ENCODE results near the gene PMVK. TPM values are rescaled to one million over a fixed set of nuclear protein-coding genes. Genes with fewer than 3 reads are reported as not detected.
A peak's percentile ranks its signal among the peaks of the same experiment; 100 is the strongest.

The PMVK gene
- total RNA-seq, 3 donors from 2014 or later (not counting 1 experiment from before 2014, with no cell fraction given) = 9.0 to 12.1 (median 11.0) TPM

DNA sequence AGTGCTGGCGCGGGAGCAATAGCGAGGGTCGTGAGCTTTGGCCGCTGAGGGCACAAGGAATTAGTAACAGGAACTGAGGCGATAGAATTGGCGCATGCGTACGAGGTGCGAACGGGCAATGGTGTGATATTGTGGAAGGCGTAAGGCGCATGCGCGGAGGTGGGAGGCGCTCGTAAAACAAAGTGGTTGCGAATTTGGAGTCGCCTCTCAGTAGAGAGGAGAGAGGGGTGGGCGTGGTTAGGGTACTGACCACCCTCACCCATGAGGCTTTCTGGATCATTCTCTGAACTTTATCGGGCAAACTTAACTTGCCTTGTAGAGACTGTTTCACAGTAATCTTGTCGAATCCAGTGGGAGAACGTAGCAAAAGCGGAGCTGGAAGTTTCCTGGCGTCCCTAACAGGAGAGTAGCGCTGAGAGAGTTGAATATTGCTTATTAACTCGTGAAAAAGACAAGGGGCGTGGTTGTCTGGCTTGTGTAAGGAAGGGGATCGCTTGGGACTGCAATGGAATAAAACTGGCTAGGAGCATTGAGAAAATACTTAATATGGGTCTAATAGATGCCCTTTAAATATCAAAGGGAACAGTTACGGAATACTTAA lies 38.4 kb upstream of the PMVK start:
- H3K36me3 Mint-ChIP-seq = no peaks in the 10 kb centered on the region
- H3K27me3 Mint-ChIP-seq (ENCODE audit: low read depth in 2 of 2) = no peaks in the 10 kb centered on the region
- DNase-seq = peak; percentile 92 to 99
- TF ChIP-seq, protein P1, sequence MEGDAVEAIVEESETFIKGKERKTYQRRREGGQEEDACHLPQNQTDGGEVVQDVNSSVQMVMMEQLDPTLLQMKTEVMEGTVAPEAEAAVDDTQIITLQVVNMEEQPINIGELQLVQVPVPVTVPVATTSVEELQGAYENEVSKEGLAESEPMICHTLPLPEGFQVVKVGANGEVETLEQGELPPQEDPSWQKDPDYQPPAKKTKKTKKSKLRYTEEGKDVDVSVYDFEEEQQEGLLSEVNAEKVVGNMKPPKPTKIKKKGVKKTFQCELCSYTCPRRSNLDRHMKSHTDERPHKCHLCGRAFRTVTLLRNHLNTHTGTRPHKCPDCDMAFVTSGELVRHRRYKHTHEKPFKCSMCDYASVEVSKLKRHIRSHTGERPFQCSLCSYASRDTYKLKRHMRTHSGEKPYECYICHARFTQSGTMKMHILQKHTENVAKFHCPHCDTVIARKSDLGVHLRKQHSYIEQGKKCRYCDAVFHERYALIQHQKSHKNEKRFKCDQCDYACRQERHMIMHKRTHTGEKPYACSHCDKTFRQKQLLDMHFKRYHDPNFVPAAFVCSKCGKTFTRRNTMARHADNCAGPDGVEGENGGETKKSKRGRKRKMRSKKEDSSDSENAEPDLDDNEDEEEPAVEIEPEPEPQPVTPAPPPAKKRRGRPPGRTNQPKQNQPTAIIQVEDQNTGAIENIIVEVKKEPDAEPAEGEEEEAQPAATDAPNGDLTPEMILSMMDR (IDR thresholded peaks at IDR 0.05) = no peak
- no peak overlapping the region for H3K27ac Mint-ChIP-seq
- H3K4me1 Mint-ChIP-seq = peaks cover 15 to 20% of the 10 kb centered on the region in 2 donors
- H3K9me3 Mint-ChIP-seq = no peaks in the 10 kb centered on the region
- Histone ChIP-seq H3K36me3 (ENCODE audit: control insufficient read depth, insufficient read depth, low read length) (no peaks in the 10 kb centered on the region), H3K4me3 (ENCODE audit: low read length) (peak overlapping the region; percentile 91), H3K27ac (ENCODE audit: low read length) (peak overlapping the region; percentile 99), H3K27me3 (ENCODE audit: control insufficient read depth, insufficient read depth, low read length) (no peaks in the 10 kb centered on the region), H3K4me1 (ENCODE audit: control insufficient read depth, insufficient read depth, low read length) (peaks cover 43% of the 10 kb centered on the region), H3K9me3 (ENCODE audit: control insufficient read depth, insufficient read depth, low read length) (no peaks in the 10 kb centered on the region)
- ATAC-seq = peak; percentile 44 to 63 (median 54)
- intact Hi-C loops (cut with micrococcal nuclease) = loop anchor here (1.0 to 5.0 kb wide), 7 partner anchors 8 to 416 kb away; partner anchors contain the start of genes EFNA4, FLAD1, PBXIP1 and PMVK
- H3K4me3 Mint-ChIP-seq = no peak overlapping the region
- under 1% methylated on average over 30 of the region's 30 CpGs for WGBS (ENCODE audit: insufficient coverage)

DNA sequence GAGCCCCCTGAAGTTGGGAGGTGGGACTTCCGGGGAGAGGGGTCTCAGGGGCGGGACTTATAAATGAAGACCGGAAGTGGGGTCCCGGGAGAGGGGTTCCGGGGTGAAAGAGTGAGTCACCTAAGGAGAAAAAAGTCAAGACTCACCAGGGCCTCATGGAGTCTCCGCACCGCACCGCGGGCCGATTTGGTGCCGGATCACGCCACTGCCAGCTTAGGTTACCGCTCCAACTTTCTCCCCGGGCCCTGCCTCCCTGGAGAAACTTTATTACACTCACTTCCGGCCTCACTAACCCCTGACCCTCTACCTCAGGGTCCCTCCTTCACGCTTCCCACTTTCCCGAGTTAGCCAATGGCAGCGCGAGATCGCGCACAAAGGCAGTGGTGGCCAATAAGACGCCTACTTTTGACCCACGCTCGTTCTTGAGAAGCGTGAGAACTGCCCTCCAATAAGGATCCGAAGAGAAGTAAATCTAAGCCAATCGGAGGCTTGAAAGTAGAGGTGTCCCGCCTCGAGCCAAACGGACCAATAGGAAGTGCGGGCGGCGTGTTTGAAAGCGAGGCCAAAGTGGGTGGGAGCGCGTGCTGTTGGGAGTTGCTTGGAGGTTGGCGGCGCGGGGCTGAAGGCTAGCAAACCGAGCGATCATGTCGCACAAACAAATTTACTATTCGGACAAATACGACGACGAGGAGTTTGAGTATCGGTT lies 37.7 kb upstream of the PMVK start, which contains the start of gene CKS1B:
Gene CKS1B (plus strand): TSS at position 580 of the 706 bp plus-strand sequence. CDS start 65 bp downstream, at position 645.
- ATAC-seq (peak; percentile 78 to 94 (median 85)), DNase-seq (peak; percentile 96 to 99)
- WGBS (ENCODE audit: insufficient coverage) = under 1% methylated on average over 47 of the region's 47 CpGs
- Histone ChIP-seq H3K4me1 (ENCODE audit: control insufficient read depth, insufficient read depth, low read length) (peaks cover 43% of the 10 kb centered on the region), H3K9me3 (ENCODE audit: control insufficient read depth, insufficient read depth, low read length) (no peaks in the 10 kb centered on the region), H3K4me3 (ENCODE audit: low read length) (peak within 1 kb of the TSS; percentile 91), H3K36me3 (ENCODE audit: control insufficient read depth, insufficient read depth, low read length) (no peaks in the 10 kb centered on the region), H3K27ac (ENCODE audit: low read length) (peak within 1 kb of the TSS; percentile 99), H3K27me3 (ENCODE audit: control insufficient read depth, insufficient read depth, low read length) (no peaks in the 10 kb centered on the region)
- no peaks in the 10 kb centered on the region for H3K27me3 Mint-ChIP-seq (ENCODE audit: low read depth in 2 of 2)
- H3K36me3 Mint-ChIP-seq = no peaks in the 10 kb centered on the region
- H3K27ac Mint-ChIP-seq = no peak within 1 kb of the TSS
- no peak within 1 kb of the TSS for H3K4me3 Mint-ChIP-seq
- TF ChIP-seq, protein P1 (IDR thresholded peaks at IDR 0.05) = no peak
- no peaks in the 10 kb centered on the region for H3K9me3 Mint-ChIP-seq
- intact Hi-C loops (cut with micrococcal nuclease) = loop anchor here (1.0 to 5.0 kb wide), 7 partner anchors 9 to 415 kb away; partner anchors contain the start of genes EFNA4, FLAD1, PBXIP1 and PMVK
- H3K4me1 Mint-ChIP-seq = peaks cover 15 to 25% of the 10 kb centered on the region in 2 donors

DNA sequence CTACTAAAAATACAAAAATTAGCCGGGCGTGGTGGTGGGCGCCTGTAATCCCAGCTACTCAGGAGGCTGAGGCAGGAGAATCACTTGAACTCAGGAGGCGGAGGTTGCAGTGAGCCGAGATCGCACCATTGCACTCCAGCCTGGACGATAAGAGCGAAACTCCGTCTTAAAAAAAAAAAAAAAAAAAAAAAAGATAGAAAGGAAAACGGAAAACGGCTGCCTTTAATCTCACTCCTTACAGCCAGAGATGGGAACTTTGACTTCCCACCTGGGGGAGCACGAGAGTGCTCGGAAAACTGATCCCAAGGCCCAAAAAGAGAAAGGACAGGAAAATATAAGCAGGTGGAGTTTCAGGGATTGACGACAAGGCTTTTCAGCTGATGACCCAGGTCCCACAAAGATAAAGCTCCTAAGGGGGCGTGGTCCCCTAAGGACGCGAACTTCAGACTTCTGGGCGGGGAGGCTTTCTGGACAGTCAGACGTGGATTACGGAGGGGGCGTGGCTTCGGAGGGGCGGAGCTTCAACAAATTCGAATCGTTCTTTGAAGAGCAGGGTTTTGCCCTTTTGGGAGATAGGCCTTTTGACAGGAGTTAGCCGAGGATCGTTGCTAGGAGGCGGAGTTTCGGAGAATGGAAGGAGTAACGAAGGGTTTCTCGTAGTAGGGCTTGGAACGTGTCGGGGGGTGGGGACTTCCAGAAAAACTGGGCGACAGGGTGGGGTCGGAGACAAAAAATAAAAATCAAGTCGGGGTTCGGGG lies 37.0 kb upstream of the PMVK start:
- Mint-ChIP-seq H3K4me1 (peaks cover 15 to 33% of the 10 kb centered on the region in 2 donors), H3K36me3 (no peaks in the 10 kb centered on the region), H3K27me3 (ENCODE audit: low read depth in 2 of 2) (no peaks in the 10 kb centered on the region), H3K4me3 (no peak overlapping the region), H3K27ac (no peak overlapping the region), H3K9me3 (no peaks in the 10 kb centered on the region)
- Histone ChIP-seq H3K4me3 (ENCODE audit: low read length) (peak overlapping the region; percentile 91), H3K4me1 (ENCODE audit: control insufficient read depth, insufficient read depth, low read length) (peaks cover 43% of the 10 kb centered on the region), H3K36me3 (ENCODE audit: control insufficient read depth, insufficient read depth, low read length) (peaks cover 2% of the 10 kb centered on the region), H3K9me3 (ENCODE audit: control insufficient read depth, insufficient read depth, low read length) (no peaks in the 10 kb centered on the region), H3K27ac (ENCODE audit: low read length) (peak overlapping the region; percentile 99), H3K27me3 (ENCODE audit: control insufficient read depth, insufficient read depth, low read length) (no peaks in the 10 kb centered on the region)
- ATAC-seq = peak; percentile 22 to 50 (median 30)
- peak; percentile 94 for DNase-seq
- 2% methylated on average over 29 of the region's 37 CpGs for WGBS (ENCODE audit: insufficient coverage)
- intact Hi-C loops (cut with micrococcal nuclease) = loop anchor here (1.0 to 5.0 kb wide), 7 partner anchors 10 to 414 kb away; partner anchors contain the start of genes EFNA4, FLAD1, PBXIP1 and PMVK
- TF ChIP-seq, protein P1 (IDR thresholded peaks at IDR 0.05) = no peak

Measured in natural killer cell (primary cell).